ENCODE data around the gene CLTCL1. TPM values are rescaled to one million over a fixed set of nuclear protein-coding genes. Genes with fewer than 3 reads are reported as not detected.

The CLTCL1 gene
- total RNA-seq, 1 experiment from 2014 or later, result 21.7 TPM

DNA sequence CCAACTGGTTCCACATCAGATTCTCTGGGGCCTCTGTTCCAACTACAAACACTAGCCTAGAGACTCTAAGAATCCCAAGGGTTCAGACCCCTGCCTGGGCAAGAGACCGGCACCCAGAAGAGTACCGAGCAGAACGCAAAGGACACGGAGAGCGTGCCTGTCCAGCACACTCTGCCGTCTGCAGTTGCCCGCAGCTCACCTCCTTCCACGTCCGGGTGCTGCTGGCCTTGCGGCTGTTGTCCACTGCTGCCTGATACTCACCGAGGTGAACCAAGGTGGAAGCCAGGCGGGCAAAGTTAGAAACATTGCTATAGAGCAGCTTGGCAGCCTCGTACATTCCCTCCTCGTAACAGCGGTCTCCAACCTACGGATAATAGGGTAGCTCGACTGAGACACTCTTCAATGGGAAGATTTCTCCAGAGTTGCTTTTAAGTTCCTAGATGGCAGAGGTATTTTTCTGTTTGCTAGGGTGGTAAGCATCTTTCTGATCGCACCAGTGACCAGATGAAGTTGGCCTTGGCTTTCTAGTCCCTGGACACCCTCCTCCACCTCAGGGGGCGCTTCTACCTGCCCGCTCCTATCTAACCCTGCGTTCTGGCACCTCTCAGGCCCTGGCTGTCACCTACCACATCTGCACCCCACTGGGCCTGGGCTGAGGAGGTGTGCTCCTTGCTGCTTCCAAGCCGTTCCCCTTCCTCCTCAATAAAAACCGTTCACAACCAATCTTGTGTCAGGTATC lies 90.2 kb downstream of the CLTCL1 start:
- H3K27ac Mint-ChIP-seq (ENCODE audit: low read depth, unreplicated experiment), result no peak overlapping the region
- H3K4me3 Mint-ChIP-seq (ENCODE audit: unreplicated experiment), result no peak overlapping the region
- DNase-seq (ENCODE audit: unreplicated experiment), result no peak
- ChIA-PET POLR2A (no interaction called here), CTCF (interaction anchor here (0.7 kb wide), 1 partner anchor 21 kb away, joined by 4 read pairs; no protein-coding TSS in a partner anchor)
- H3K27me3 Mint-ChIP-seq (ENCODE audit: insufficient read depth, unreplicated experiment), result no peaks in the 10 kb centered on the region
- BruUV-seq (replicated peaks), result no TSS peak
- H3K9me3 Mint-ChIP-seq (ENCODE audit: unreplicated experiment), result peaks cover 6% of the 10 kb centered on the region
- no peak for TF ChIP-seq CTCF (IDR thresholded peaks at IDR 0.05; ENCODE audit: unreplicated experiment)
- intact Hi-C loops (cut with micrococcal nuclease), result no loop called here
- peaks cover 19% of the 10 kb centered on the region for H3K36me3 Mint-ChIP-seq (ENCODE audit: insufficient read depth, unreplicated experiment)
- no peaks in the 10 kb centered on the region for H3K4me1 Mint-ChIP-seq (ENCODE audit: insufficient read depth, unreplicated experiment)

DNA sequence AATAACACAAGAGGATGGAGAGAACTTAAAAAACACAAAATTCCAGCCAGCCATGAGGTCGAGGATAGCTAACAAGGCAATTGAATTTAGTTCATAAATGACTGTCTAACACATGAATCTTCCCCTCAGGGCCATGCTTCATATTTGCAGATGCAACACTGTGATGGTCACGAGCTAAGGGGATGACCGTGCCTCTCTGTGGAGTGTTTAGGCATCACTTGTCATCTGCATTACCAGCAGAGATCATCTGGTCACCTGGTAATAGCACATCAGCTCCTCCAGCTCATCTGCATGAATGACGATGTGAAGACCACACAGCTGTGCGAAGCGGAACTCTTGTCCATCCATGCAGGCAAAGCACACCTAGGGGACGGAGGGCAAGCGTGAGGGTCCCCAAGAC lies 92.0 kb downstream of the CLTCL1 start:
- BruUV-seq (replicated peaks), result no TSS peak
- no peak for DNase-seq (ENCODE audit: unreplicated experiment)
- peaks cover 6% of the 10 kb centered on the region for H3K9me3 Mint-ChIP-seq (ENCODE audit: unreplicated experiment)
- H3K4me1 Mint-ChIP-seq (ENCODE audit: insufficient read depth, unreplicated experiment), result no peaks in the 10 kb centered on the region
- H3K36me3 Mint-ChIP-seq (ENCODE audit: insufficient read depth, unreplicated experiment), result peaks cover 26% of the 10 kb centered on the region
- TF ChIP-seq CTCF (IDR thresholded peaks at IDR 0.05; ENCODE audit: unreplicated experiment), result no peak
- H3K27ac Mint-ChIP-seq (ENCODE audit: low read depth, unreplicated experiment), result no peak overlapping the region
- H3K27me3 Mint-ChIP-seq (ENCODE audit: insufficient read depth, unreplicated experiment), result no peaks in the 10 kb centered on the region
- H3K4me3 Mint-ChIP-seq (ENCODE audit: unreplicated experiment), result no peak overlapping the region
- CTCF ChIA-PET, result interaction anchor here (0.5 to 0.9 kb wide), 2 partner anchors 19 to 462 kb away, joined by 3 read pairs; no protein-coding TSS in a partner anchor
- intact Hi-C loops (cut with micrococcal nuclease), result no loop called here
- POLR2A ChIA-PET, result no interaction called here

DNA sequence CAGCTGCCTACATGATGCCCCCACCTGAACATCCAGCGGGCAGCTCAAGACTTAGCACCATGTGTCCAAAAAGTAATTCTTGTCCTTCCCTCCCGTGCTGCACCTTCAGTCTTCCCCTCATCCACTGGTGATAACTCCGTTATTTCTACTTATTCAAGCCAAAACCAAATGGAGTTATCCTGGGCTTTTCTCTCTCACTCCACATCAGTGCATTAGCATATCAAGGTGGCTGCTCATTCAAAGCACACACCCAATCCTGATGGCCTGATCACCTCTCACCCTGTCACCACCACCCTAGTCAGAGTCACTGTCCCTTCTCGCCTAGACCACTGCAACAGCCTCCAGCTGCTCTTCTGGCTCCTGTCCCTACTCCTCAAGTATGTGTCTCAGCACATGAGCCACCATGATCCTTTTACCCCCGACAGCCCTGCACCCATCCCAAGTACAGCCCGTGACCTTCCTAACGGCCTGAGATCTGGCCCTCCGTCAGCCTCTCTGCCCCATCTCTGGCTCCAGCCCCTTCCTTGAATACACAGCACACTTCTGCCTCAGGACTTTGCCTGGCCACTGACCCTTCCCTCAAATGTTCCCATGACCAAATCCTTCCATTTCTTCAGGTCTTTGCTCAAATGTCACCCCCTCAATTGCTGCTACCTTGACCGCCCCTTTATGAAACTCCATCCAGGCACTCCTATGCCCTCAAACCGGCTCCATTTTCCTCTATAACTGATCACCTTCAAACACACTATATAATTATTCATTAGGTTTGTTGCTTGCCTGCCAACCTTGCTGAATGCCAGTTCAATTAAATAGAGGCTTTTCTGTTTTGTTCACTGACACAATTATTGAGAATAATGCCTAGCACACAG lies 93.3 kb downstream of the CLTCL1 start:
- Mint-ChIP-seq H3K9me3 (ENCODE audit: unreplicated experiment) (peaks cover 6% of the 10 kb centered on the region), H3K27me3 (ENCODE audit: insufficient read depth, unreplicated experiment) (no peaks in the 10 kb centered on the region), H3K36me3 (ENCODE audit: insufficient read depth, unreplicated experiment) (peaks cover 28% of the 10 kb centered on the region), H3K4me3 (ENCODE audit: unreplicated experiment) (no peak overlapping the region), H3K4me1 (ENCODE audit: insufficient read depth, unreplicated experiment) (no peaks in the 10 kb centered on the region), H3K27ac (ENCODE audit: low read depth, unreplicated experiment) (no peak overlapping the region)
- POLR2A ChIA-PET, result no interaction called here
- no TSS peak for BruUV-seq (replicated peaks)
- intact Hi-C loops (cut with micrococcal nuclease), result no loop called here
- no peak for TF ChIP-seq CTCF (IDR thresholded peaks at IDR 0.05; ENCODE audit: unreplicated experiment)
- DNase-seq (ENCODE audit: unreplicated experiment), result no peak
- CTCF ChIA-PET, result interaction anchor here (0.6 kb wide), 1 partner anchor 32 kb away, joined by 3 read pairs; no protein-coding TSS in a partner anchor

Data from MCF 10A (cell line).